GM06990 (cell line): Measurements from ENCODE around the gene FGF19.

Experiments
- DNase-seq: peaks from one replicate; pipeline ENCODE4 v3.0.0-alpha.2; 2011; ENCODE audit not compliant: insufficient read length; ENCODE audit errors: extremely low read depth
- H3K27me3 ChIP-seq: replicated peaks from 2 replicates; pipeline ENCODE4 v1.6.0; 2011; ENCODE audit warnings: low read length; ENCODE audit not compliant: control insufficient read depth, insufficient read depth
- H3K36me3 ChIP-seq: 2 replicates; pipeline ENCODE4 v1.5.1; 2011; ENCODE audit warnings: low read length; ENCODE audit not compliant: control insufficient read depth, insufficient read depth
- H3K4me3 ChIP-seq: replicated peaks from 2 replicates; pipeline ENCODE4 v1.5.1; 2011; ENCODE audit warnings: low read depth, mild to moderate bottlenecking, control low read depth, low read length
- CTCF ChIP-seq: IDR thresholded peaks from 2 replicates; pipeline ENCODE4 v1.5.1; 2011; ENCODE audit warnings: low read length, control low read depth, mild to moderate bottlenecking, inconsistent platforms; ENCODE audit not compliant: insufficient read depth, poor library complexity, severe bottlenecking

The FGF19 gene

GRCh38 chr11:69726481-69726880, 22.7 kb upstream of the FGF19 start:
- DNase-seq: no peak
- Histone ChIP-seq H3K27me3 (peaks cover 2% of the 10 kb centered on the region), H3K36me3 (no peaks in the 10 kb centered on the region), H3K4me3 (no peak overlapping the region)
- TF ChIP-seq CTCF: no peak

GRCh38 chr11:69726019-69726418, 22.2 kb upstream of the FGF19 start:
- H3K4me3 ChIP-seq: no peak overlapping the region
- H3K36me3 ChIP-seq: no peaks in the 10 kb centered on the region
- H3K27me3 ChIP-seq: peaks cover 2% of the 10 kb centered on the region
- DNase-seq: no peak
- no peak for TF ChIP-seq CTCF

- H3K27me3 ChIP-seq: peaks cover 7% of the 10 kb centered on the region
- TF ChIP-seq CTCF: peak; percentile 32
- DNase-seq: no peak
Observed at GRCh38 chr11:69721745-69722144, 17.9 kb upstream of the FGF19 start.

GRCh38 chr11:69721106-69721505, 17.3 kb upstream of the FGF19 start:
- Histone ChIP-seq H3K36me3 (no peaks in the 10 kb centered on the region), H3K4me3 (no peak overlapping the region), H3K27me3 (peaks cover 7% of the 10 kb centered on the region)
- DNase-seq: no peak
- TF ChIP-seq CTCF: no peak

More at GRCh38 chr11:69721745-69722144, 17.9 kb upstream of the FGF19 start:
- Histone ChIP-seq H3K36me3 (no peaks in the 10 kb centered on the region), H3K4me3 (no peak overlapping the region)

GRCh38 chr11:69718912-69719311, 15.1 kb upstream of the FGF19 start:
- TF ChIP-seq CTCF: no peak
- no peak for DNase-seq
- Histone ChIP-seq H3K27me3 (peaks cover 7% of the 10 kb centered on the region), H3K36me3 (no peaks in the 10 kb centered on the region), H3K4me3 (no peak overlapping the region)

- peak; percentile 64 for TF ChIP-seq CTCF
- H3K36me3 ChIP-seq: no peaks in the 10 kb centered on the region
- H3K4me3 ChIP-seq: no peak overlapping the region
- H3K27me3 ChIP-seq: peaks cover 7% of the 10 kb centered on the region
- DNase-seq: peak; percentile 33
Observed at GRCh38 chr11:69718147-69718546, 14.3 kb upstream of the FGF19 start.
